HG02840 (cell line): ENCODE data around the gene ADTRP.
A peak's percentile ranks its signal among the peaks of the same experiment; 100 is the strongest.

Experiments
- ATAC-seq: cut with Tn5 transposase; IDR thresholded peaks from one replicate; pipeline ENCODE4 v1.9.1; 2021; ENCODE audit warnings: mild to moderate bottlenecking, moderate library complexity, moderate number of reproducible peaks; ENCODE audit not compliant: unreplicated experiment, low FRiP score

Gene ADTRP

DNA sequence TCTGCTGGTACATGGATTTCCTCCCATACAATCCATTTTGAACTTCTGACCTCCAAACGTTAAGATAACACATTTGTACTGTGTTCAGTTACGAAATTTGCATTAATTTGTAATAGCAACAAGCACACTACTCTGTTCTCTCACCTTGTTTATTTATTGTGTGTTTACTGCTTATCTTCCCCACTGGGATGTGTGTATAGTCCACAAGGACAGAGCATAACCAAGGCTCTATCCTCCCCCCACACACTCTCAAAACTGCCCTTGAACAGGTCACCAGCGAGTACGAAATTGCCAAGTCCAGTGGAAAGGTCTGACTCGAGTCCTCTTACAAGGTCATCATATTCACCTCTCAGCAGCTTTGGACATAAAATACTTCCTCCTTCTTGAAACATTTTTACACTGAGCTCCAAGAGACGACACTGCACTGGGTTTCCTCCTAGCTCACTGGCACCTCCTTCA is 18.6 kb downstream of the ADTRP start:
- ATAC-seq = no peak

DNA sequence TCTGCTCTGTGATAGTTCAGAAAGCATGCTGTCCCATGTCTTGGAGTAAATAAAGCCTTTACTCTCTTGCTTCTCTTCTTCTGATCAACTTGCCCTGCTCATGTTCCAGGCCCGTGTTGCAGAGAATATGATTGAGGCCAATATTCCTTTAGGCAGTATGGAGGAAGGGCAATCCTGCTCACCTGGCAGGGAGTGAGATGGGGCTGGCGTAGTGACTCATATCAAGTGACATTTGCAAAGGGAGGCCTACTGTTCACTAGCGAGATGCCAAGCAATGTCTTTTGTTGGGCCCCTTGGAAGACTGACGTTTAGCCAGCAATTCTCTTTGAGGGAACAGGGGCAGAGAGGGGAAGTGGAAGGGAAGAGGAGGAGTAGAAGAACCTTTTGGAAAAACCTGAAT is 19.7 kb downstream of the ADTRP start:
- no peak for ATAC-seq

- ATAC-seq = no peak
Observed at GRCh38 chr6:11756726-11757125, 21.9 kb downstream of the ADTRP start.

DNA sequence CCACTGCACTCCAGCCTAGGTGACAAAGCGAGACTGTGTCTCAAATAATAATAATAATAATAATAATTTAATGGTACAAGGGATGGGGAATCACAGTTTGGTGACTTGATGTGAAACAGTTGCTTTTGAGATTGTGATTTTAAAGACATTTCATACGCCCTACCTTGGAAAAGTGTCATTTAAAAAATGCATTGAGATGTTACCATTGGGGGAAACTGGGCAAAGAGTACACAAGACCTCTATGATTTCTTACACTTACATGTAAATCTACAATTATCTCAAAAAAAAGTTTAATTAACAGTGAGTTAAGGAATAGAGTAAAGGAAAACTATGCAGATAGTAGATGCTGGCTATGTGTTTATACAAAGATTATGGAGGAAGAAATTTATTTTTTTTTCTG is 22.3 kb downstream of the ADTRP start:
- no peak for ATAC-seq

- no peak for ATAC-seq
Observed at GRCh38 chr6:11755725-11756124, 22.9 kb downstream of the ADTRP start.

- ATAC-seq = no peak
Observed at GRCh38 chr6:11754625-11755271, 23.9 kb downstream of the ADTRP start.

DNA sequence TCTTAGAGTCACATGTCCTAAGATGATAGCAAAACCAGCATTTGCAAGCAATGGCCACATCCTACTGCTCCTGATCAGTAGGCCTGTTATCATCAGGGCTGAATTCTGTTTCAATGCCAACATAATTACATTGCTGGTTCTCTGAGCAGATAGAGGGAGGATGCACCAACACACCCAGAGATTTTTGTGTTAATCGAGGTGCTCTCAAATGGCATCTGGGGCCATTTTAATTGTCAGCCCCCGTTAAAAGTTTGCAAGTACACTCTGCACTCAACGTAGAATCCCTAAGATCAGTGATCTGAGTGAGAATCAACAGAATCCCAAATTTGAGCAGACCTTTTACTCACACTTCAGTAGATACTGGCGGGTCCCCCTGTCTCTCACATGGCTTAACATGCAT is 24.8 kb downstream of the ADTRP start:
- no peak for ATAC-seq

DNA sequence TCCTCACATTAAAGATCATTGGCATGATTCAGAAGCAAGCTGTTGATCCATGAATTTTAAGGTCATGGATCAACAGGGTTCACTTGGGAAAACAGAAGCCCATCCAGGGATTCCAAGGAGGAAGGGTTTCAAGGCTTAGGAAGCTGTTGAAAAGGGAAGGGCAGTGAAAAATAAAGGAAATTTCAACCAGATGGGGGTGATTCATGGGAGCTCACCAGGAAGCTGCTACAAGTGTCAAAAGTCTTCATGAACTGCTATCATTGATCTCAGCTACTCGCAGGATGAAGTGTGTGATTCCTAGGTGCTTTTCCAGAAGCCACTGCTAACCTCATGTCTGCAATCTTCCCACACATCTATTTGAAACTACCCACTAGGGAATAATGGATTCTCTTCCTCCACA is 26.2 kb downstream of the ADTRP start:
- ATAC-seq = no peak

DNA sequence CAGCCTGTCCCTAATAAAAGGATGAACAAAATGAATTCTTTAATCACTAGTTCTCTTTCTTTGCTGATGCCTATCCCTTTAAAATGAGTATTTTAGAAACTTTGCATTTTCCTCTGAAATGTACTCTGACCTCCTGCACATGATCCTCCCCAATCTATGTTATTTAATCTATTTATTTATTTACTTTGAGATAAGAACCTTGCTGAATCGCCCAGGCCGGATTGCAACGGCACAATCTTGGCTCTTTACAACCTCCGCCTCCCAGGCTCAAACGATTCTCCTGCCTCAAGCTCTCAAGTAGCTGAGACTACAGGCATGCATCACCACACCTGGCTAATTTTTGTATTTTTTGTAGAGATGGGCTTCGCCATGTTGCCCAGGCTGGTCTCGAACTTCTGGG is 27.9 kb downstream of the ADTRP start:
- no peak for ATAC-seq

DNA sequence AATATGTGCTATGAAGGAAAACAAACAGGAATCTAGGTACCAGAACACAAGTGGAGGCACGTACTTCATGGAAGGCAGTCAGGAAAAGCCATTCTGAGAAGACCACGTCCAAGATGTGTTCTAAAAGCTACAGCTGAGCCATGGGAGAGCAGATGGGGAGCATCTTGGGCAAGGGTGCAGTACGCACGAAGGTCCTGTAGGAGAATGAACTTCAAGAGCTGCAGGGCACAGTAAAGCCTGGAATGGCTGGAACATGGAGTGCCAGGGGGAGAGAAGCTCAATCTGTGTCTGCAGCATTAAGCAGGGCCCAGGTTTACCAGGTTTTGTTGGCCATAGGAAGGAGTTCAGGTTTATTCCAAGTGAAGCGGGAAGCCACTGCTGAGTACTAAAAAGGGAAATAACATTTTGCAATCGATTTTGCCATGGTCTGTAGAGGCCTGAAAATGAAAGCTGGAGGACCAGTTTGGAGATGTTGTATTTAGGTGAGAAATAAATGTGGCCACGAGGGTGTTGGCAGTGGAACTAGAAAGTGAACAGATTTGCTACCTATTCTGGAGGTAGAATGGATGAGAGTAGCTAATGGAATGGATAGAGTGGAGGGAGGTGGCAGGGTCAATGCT is 29.9 kb downstream of the ADTRP start:
- no peak for ATAC-seq

DNA sequence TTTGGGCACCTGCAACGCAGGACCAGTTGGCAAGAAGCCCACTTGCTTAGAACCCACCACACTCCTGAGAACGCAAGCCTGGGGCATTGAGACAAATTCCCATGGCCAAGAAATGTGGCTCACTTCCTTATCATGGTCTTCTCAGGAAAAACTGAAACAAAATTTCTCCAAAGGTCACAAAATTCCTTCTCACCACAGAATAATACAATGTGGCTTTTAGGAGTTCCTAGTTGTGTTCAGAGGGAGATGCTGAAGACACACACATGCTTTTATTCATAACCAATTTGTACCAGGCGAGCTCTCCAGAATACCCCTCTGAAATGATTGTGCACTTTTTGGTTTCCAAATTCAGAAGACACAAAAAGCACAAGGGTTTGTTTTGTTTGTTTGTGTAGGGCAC is 31.6 kb downstream of the ADTRP start:
- no peak for ATAC-seq

GRCh38 chr6:11744753-11745152 is 33.9 kb downstream of the ADTRP start:
- ATAC-seq = no peak

GRCh38 chr6:11744101-11744500 is 34.5 kb downstream of the ADTRP start:
- no peak for ATAC-seq

GRCh38 chr6:11740875-11741274 is 37.7 kb downstream of the ADTRP start:
- ATAC-seq = no peak

GRCh38 chr6:11738661-11739375 is 39.8 kb downstream of the ADTRP start:
- ATAC-seq = no peak

DNA sequence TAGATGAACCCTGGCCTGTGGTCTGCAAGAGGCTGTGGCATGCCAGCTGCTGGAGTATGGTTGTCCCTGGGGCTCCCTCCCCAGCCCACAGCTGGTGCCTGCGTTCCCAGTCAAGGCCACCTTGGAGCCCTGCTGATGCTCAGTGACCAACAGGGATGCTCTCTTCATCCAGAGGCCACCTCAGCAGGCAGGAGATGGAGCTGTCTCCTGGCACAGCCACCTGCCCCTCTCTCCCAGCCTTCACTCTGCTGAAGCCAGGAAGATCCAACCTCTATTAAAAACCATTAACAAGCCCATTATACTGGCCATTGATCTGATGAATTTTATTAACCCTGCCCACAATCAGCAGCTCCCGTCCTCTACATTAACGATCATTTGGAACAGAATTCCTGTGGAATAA is 40.4 kb downstream of the ADTRP start:
- ATAC-seq = no peak

GRCh38 chr6:11736601-11737000 is 42.0 kb downstream of the ADTRP start:
- ATAC-seq = no peak

- no peak for ATAC-seq
Observed at GRCh38 chr6:11734861-11735613, 43.6 kb downstream of the ADTRP start.

- ATAC-seq = peak; percentile 50
Observed at GRCh38 chr6:11732036-11732631, 46.5 kb downstream of the ADTRP start.

DNA sequence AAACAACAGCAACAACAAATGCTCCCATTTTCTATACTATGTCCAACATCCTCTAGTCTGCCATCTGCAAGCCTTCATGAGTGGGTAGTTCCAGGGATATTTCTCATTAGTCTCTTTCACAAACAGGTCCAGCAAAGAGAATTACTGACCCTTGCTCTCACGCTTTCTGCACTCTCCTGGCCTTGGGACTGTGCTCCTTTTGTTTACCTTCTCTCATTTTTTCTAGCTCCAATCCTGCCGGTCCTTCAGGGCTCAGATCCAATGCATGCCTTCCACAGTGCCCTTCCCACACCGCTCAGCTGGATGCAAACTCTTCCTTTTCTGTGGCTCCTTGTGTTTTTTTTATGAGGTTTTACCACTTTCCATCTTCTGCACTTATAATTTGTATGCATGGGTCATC is 47.2 kb downstream of the ADTRP start:
- ATAC-seq = no peak

DNA sequence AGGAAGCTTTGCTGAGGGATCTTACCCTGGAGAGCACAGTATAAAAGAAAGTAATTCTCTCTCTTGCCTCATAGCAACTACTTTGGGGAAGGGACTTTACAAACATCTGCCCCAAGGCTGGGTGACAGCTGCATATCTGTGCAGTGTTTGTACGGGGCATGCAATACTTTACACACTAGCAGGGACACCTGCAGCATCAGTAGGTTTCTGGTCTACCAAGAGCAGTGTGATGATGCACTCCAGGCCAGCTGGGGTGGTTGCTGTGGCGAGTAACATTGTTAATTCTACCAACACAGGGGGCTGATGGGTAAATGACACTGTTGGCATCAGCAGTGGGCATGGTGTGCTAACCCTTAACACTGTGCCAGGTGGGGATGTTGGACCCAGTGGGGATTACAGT is 48.0 kb downstream of the ADTRP start:
- ATAC-seq = no peak
